ENCODE results near the gene ZNF432. TPM values are rescaled to one million over a fixed set of nuclear protein-coding genes. Genes with fewer than 3 reads are reported as not detected.
A peak's percentile ranks its signal among the peaks of the same experiment; 100 is the strongest.
"Not testable (repeated sequence)": the region's sequence is repeated elsewhere in the genome, so short reads cannot be mapped to it uniquely, and the experiment has no call there.

ZNF432 gene
- total RNA-seq, 1 donor from 2014 or later = 18.1 TPM

DNA sequence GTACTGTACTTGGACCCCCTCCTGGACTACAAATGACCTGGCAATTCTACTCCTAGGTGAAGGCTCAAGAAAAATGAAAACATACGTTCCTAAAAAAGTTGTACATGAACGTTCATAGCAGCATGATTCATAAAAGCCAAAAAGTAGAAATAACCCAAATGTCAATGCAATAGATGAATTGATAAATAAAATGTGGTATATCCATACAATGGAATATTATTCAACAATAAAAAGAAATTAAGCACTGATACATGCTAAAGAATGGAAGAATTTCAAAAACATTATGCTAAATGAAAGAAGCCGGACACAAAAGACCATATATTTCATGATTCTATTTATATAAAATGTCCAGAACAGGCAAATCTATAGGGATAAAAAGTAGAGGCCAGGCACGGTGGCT lies 9.5 kb downstream of the ZNF432 start:
- no peaks in the 10 kb centered on the region for H3K27me3 Mint-ChIP-seq

GRCh38 chr19:52034051-52034728 lies 14.4 kb downstream of the ZNF432 start:
- ChIA-PET POLR2A (no interaction called here), CTCF (no interaction called here)
- H3K27ac Mint-ChIP-seq = no peak overlapping the region
- H3K36me3 Mint-ChIP-seq (ENCODE audit: low read depth) = peaks cover 72% of the 10 kb centered on the region
- intact Hi-C loops (cut with micrococcal nuclease) = no loop called here
- H3K27me3 Mint-ChIP-seq = no peaks in the 10 kb centered on the region
- H3K4me3 Mint-ChIP-seq = no peak overlapping the region
- DNase-seq (no peak), ATAC-seq (ENCODE audit: low read depth) (no peak)
- H3K9me3 Mint-ChIP-seq = peaks cover 42% of the 10 kb centered on the region
- TF ChIP-seq, protein P1, sequence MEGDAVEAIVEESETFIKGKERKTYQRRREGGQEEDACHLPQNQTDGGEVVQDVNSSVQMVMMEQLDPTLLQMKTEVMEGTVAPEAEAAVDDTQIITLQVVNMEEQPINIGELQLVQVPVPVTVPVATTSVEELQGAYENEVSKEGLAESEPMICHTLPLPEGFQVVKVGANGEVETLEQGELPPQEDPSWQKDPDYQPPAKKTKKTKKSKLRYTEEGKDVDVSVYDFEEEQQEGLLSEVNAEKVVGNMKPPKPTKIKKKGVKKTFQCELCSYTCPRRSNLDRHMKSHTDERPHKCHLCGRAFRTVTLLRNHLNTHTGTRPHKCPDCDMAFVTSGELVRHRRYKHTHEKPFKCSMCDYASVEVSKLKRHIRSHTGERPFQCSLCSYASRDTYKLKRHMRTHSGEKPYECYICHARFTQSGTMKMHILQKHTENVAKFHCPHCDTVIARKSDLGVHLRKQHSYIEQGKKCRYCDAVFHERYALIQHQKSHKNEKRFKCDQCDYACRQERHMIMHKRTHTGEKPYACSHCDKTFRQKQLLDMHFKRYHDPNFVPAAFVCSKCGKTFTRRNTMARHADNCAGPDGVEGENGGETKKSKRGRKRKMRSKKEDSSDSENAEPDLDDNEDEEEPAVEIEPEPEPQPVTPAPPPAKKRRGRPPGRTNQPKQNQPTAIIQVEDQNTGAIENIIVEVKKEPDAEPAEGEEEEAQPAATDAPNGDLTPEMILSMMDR (IDR thresholded peaks at IDR 0.05) = no peak
- H3K4me1 Mint-ChIP-seq = no peaks in the 10 kb centered on the region

More for the DNA sequence above, 9.5 kb downstream of the ZNF432 start:
- peaks cover 45% of the 10 kb centered on the region for H3K9me3 Mint-ChIP-seq
- H3K4me3 Mint-ChIP-seq = no peak overlapping the region
- no peak overlapping the region for H3K27ac Mint-ChIP-seq
- H3K4me1 Mint-ChIP-seq = no peaks in the 10 kb centered on the region
- intact Hi-C loops (cut with micrococcal nuclease) = no loop called here
- ATAC-seq (ENCODE audit: low read depth) (no peak), DNase-seq (no peak)
- H3K36me3 Mint-ChIP-seq (ENCODE audit: low read depth) = peaks cover 97% of the 10 kb centered on the region
- ChIA-PET CTCF (no interaction called here), POLR2A (no interaction called here)
- TF ChIP-seq, protein P1 (IDR thresholded peaks at IDR 0.05) = no peak

GRCh38 chr19:52028780-52029123 lies 19.9 kb downstream of the ZNF432 start:
- TF ChIP-seq, protein P1 (IDR thresholded peaks at IDR 0.05) = no peak
- ChIA-PET POLR2A (interaction anchor here (0.6 to 2.4 kb wide), 8 partner anchors 20 to 498 kb away, joined by 3 to 34 read pairs (median 4); partner anchors contain the start of genes PPP2R1A, ZNF432, ZNF615 and ZNF836), CTCF (no interaction called here)
- peaks cover 62% of the 10 kb centered on the region for H3K36me3 Mint-ChIP-seq (ENCODE audit: low read depth)
- peak overlapping the region; percentile 93 for H3K27ac Mint-ChIP-seq
- no peaks in the 10 kb centered on the region for H3K27me3 Mint-ChIP-seq
- peaks cover 29% of the 10 kb centered on the region for H3K4me1 Mint-ChIP-seq
- peak overlapping the region; percentile 98 for H3K4me3 Mint-ChIP-seq
- intact Hi-C loops (cut with micrococcal nuclease) = loop anchor here (1.0 kb wide), 7 partner anchors 20 to 269 kb away; partner anchors contain the start of genes ZNF350, ZNF432, ZNF480 and ZNF613
- no peak for DNase-seq
- H3K9me3 Mint-ChIP-seq = peaks cover 25% of the 10 kb centered on the region
- peak; percentile 20 for ATAC-seq (ENCODE audit: low read depth)

DNA sequence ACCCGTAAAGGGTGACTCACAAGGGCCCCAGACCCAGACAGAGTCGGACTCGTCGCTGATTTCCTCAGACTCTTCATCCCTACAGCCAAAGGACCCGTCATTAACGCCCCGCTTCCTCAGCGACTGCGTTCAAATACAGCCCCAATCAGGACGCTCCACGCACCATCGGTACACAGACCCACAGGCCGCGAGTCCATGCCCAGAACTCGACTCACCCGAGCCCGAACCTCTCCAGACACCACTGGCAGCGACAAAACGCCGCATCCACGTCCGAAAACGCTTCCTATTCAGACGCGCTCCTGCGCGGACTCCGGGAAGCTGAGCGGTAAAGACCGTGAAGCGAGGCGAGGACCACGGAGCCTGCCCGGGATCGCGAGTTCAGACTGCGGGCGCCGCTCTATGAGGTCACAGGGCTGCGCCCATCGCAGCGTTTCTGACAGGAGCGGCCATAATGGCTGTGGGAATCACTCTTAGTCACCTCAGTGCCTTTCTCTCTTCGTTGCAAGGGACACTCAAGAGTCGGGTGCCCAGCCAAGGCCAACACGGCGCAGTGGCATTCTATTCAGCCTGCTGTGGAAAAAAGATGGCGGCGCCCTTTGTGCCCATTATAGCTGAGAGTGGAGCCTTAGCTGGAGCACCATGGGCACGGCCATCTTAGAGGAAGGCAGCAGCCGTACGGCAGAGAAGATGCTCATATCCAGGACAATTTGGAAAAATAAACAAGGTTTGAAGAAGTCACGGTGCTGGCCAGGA lies 20.4 kb downstream of the ZNF432 start, which contains the start of gene ZNF614:
ZNF614 (minus strand) TSS at position 353 of the 753 bp plus-strand sequence. CDS start 2,634 bp downstream, outside the sequence.
- H3K27ac Mint-ChIP-seq = peak within 1 kb of the TSS; percentile 93
- H3K4me3 Mint-ChIP-seq = peak within 1 kb of the TSS; percentile 98
- CTCF ChIA-PET = no interaction called here
- H3K4me1 Mint-ChIP-seq = peaks cover 29% of the 10 kb centered on the region
- POLR2A ChIA-PET = interaction anchor here (0.6 to 2.4 kb wide), 8 partner anchors 20 to 498 kb away, joined by 3 to 34 read pairs (median 4); partner anchors contain the start of genes PPP2R1A, ZNF432, ZNF615 and ZNF836
- ATAC-seq (ENCODE audit: low read depth) (peak; percentile 89), DNase-seq (peak; percentile 86)
- TF ChIP-seq, protein P1 (IDR thresholded peaks at IDR 0.05) = no peak
- peaks cover 23% of the 10 kb centered on the region for H3K9me3 Mint-ChIP-seq
- peaks cover 62% of the 10 kb centered on the region for H3K36me3 Mint-ChIP-seq (ENCODE audit: low read depth)
- H3K27me3 Mint-ChIP-seq = no peaks in the 10 kb centered on the region
- intact Hi-C loops (cut with micrococcal nuclease) = loop anchor here (1.0 kb wide), 7 partner anchors 20 to 269 kb away; partner anchors contain the start of genes ZNF350, ZNF432, ZNF480 and ZNF613

- intact Hi-C loops (cut with micrococcal nuclease); DNase-seq; ATAC-seq (ENCODE audit: low read depth); H3K27ac Mint-ChIP-seq; CTCF ChIA-PET; H3K27me3 Mint-ChIP-seq: not testable (repeated sequence)
- POLR2A ChIA-PET = interaction anchor here (0.8 kb wide), 1 partner anchor 22 kb away, joined by 3 read pairs; no protein-coding TSS in a partner anchor
- Mint-ChIP-seq H3K4me3 (peak overlapping the region; percentile 98), H3K4me1 (peaks cover 29% of the 10 kb centered on the region), H3K9me3 (peaks cover 28% of the 10 kb centered on the region), H3K36me3 (ENCODE audit: low read depth) (peaks cover 70% of the 10 kb centered on the region)
These were observed 22.2 kb downstream of the ZNF432 start for GRCh38 chr19:52026255-52026990.

GRCh38 chr19:52024478-52024877 lies 24.2 kb downstream of the ZNF432 start:
- Mint-ChIP-seq H3K4me1 (peaks cover 29% of the 10 kb centered on the region), H3K9me3 (peaks cover 37% of the 10 kb centered on the region), H3K36me3 (ENCODE audit: low read depth) (peaks cover 82% of the 10 kb centered on the region)
- ATAC-seq (ENCODE audit: low read depth); H3K4me3 Mint-ChIP-seq; H3K27ac Mint-ChIP-seq; CTCF ChIA-PET; POLR2A ChIA-PET; intact Hi-C loops (cut with micrococcal nuclease); DNase-seq; H3K27me3 Mint-ChIP-seq: not testable (repeated sequence)

Measured in activated B cell treated with CpG ODN at 0.5 μM for 24 hours (primary cell).